Spinal cord (tissue), 10 donors: ENCODE results near the gene RFK. TPM values are rescaled to one million over a fixed set of nuclear protein-coding genes. Genes with fewer than 3 reads are reported as not detected.

Experiments
- DNase-seq, 6 donors: peaks; one replicate each; pipeline versions ENCODE4 v3.0.0 to v3.0.0-alpha.2; 2013 to 2015; ENCODE audit warnings: low spot score in 6 of 6, low read depth in 4 of 6
- H3K27ac ChIP-seq: one replicate; pipeline ENCODE4 v1.5.1; 2013; ENCODE audit warnings: low read depth, low read length, control low read depth
- H3K27me3 ChIP-seq: one replicate; pipeline ENCODE4 v1.6.1; 2013; ENCODE audit warnings: low read length; ENCODE audit not compliant: control insufficient read depth, insufficient read depth
- H3K36me3 ChIP-seq: one replicate; pipeline ENCODE4 v1.6.1; 2013; ENCODE audit warnings: low read length; ENCODE audit not compliant: control insufficient read depth, insufficient read depth
- H3K4me1 ChIP-seq: one replicate; pipeline ENCODE4 v1.6.1; 2013; ENCODE audit warnings: low read length; ENCODE audit not compliant: control insufficient read depth, insufficient read depth
- H3K4me3 ChIP-seq: one replicate; pipeline ENCODE4 v1.5.1; 2013; ENCODE audit warnings: low read depth, low read length, control low read depth
- H3K9me3 ChIP-seq: one replicate; pipeline ENCODE4 v1.6.1; 2013; ENCODE audit warnings: low read length; ENCODE audit not compliant: control insufficient read depth, insufficient read depth
- WGBS: methylation state at CpG from one replicate; pipeline ENCODE4 v1.1.5; 2013; ENCODE audit warnings: missing lambda C conversion rate; ENCODE audit not compliant: insufficient coverage; 5-methylcytosine and 5-hydroxymethylcytosine counted together
- polyA plus RNA-seq, 2 donors: library from polyadenylated mRNA; unstranded; fragments of 120-200 nt; gene quantifications; one replicate each; pipeline ENCODE4 v1.2.1, GENCODE V29; 2013; ENCODE audit not compliant: insufficient read length in 2 of 2
- total RNA-seq, 2 donors: library from RNA; depleted of rRNA in 1 of 2; stranded (reverse); fragments of 120-200 nt in 1 of 2; fragments of >200 nt in 1 of 2; gene quantifications; one replicate each; pipeline versions ENCODE4 v1.2.3 to v1.2.4, GENCODE V29; 2013 to 2014
- donor health status: healthy.

RFK gene
- total and polyA plus RNA-seq, 4 donors, result 37.2 to 89.6 (median 65.8) TPM

- no peaks in the 10 kb centered on the region for H3K4me1 ChIP-seq
- H3K36me3 ChIP-seq, result no peaks in the 10 kb centered on the region
- WGBS, result no CpG with 5 or more reads among the region's 1 CpG
- no peak for DNase-seq
- H3K27ac ChIP-seq, result no peak overlapping the region
- no peak overlapping the region for H3K4me3 ChIP-seq
- H3K27me3 ChIP-seq, result no peaks in the 10 kb centered on the region
- no peaks in the 10 kb centered on the region for H3K9me3 ChIP-seq
These were observed 44.4 kb downstream of the RFK start for GRCh38 chr9:76349865-76350264.

DNA sequence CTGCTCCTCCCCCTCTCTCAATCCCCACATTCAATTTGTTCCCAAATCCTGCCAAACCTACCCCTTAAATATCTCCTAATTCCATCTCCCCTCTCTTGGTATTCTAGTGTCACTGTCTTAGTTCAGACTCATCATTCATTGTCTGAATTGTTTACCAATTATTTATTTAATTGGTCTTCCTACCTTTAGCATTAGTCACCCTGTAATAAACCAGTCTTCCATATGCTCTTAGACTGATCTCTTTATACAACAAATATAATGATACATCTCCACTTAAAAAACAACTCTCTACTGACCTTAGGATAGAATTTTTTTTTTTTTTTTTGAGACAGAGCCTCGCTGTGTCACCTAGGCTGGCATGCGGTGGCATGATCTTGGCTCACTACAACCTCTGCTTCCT, 51.4 kb downstream of the RFK start:
- Histone ChIP-seq H3K36me3 (no peaks in the 10 kb centered on the region), H3K4me3 (no peak overlapping the region), H3K27ac (no peak overlapping the region), H3K27me3 (no peaks in the 10 kb centered on the region), H3K9me3 (no peaks in the 10 kb centered on the region), H3K4me1 (no peaks in the 10 kb centered on the region)
- no peak for DNase-seq
- WGBS, result no CpG with 5 or more reads among the region's 2 CpGs

DNA sequence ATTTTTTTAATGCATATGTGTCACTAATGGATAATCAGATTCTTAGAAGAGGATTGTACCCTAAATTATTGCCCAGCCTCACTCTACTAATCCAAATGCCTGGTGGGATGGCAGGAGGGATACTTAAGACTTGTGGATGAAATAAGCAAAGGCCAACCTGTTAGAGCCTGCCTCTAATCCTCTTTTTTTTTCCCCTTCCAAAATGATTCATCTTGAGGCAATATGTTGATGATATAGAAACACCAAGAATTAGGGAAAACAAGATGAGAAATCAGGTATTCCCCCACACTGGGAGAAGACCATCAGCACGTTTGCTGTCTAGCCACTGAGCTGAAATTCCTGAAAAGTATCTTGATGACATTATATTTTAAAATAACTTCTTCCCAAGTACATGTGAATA, 52.0 kb downstream of the RFK start:
- Histone ChIP-seq H3K4me1 (no peaks in the 10 kb centered on the region), H3K27ac (no peak overlapping the region), H3K36me3 (no peaks in the 10 kb centered on the region), H3K9me3 (no peaks in the 10 kb centered on the region), H3K4me3 (no peak overlapping the region), H3K27me3 (no peaks in the 10 kb centered on the region)
- DNase-seq, result no peak
- WGBS, result no CpG with 5 or more reads among the region's 1 CpG

- Histone ChIP-seq H3K27ac (no peak overlapping the region), H3K27me3 (no peaks in the 10 kb centered on the region), H3K4me3 (no peak overlapping the region), H3K4me1 (no peaks in the 10 kb centered on the region), H3K36me3 (no peaks in the 10 kb centered on the region), H3K9me3 (no peaks in the 10 kb centered on the region)
- DNase-seq, result no peak
- 100% methylated on average over 1 of the region's 1 CpG for WGBS
These were observed 52.6 kb downstream of the RFK start for GRCh38 chr9:76341616-76342015.

GRCh38 chr9:76338418-76338817, 55.8 kb downstream of the RFK start:
- H3K4me1 ChIP-seq, result no peaks in the 10 kb centered on the region
- DNase-seq, result no peak
- no peaks in the 10 kb centered on the region for H3K9me3 ChIP-seq
- no peaks in the 10 kb centered on the region for H3K27me3 ChIP-seq
- 68% methylated on average over 4 of the region's 6 CpGs for WGBS
- H3K27ac ChIP-seq, result no peak overlapping the region
- H3K4me3 ChIP-seq, result no peak overlapping the region
- no peaks in the 10 kb centered on the region for H3K36me3 ChIP-seq

- WGBS, result no CpG with 5 or more reads among the region's 1 CpG
- Histone ChIP-seq H3K27me3 (no peaks in the 10 kb centered on the region), H3K36me3 (no peaks in the 10 kb centered on the region)
These were observed 58.2 kb downstream of the RFK start for GRCh38 chr9:76336027-76336426.

More at GRCh38 chr9:76336027-76336426, 58.2 kb downstream of the RFK start:
- no peaks in the 10 kb centered on the region for H3K9me3 ChIP-seq
- no peak overlapping the region for H3K27ac ChIP-seq
- no peak for DNase-seq
- H3K4me3 ChIP-seq, result no peak overlapping the region
- H3K4me1 ChIP-seq, result no peaks in the 10 kb centered on the region

Other genes starting within 250 kb of the RFK start
- 1 to 10 TPM; 4.4 to 5.3 TPM for gene GCNT1, start 64.8 kb upstream of the RFK start, total RNA-seq
- gene GCNT1, start 64.8 kb upstream of the RFK start, polyA plus RNA-seq, result 1 to 10 TPM; 1.9 TPM